ENCODE measurements around the gene TTC39A.

The TTC39A gene

DNA sequence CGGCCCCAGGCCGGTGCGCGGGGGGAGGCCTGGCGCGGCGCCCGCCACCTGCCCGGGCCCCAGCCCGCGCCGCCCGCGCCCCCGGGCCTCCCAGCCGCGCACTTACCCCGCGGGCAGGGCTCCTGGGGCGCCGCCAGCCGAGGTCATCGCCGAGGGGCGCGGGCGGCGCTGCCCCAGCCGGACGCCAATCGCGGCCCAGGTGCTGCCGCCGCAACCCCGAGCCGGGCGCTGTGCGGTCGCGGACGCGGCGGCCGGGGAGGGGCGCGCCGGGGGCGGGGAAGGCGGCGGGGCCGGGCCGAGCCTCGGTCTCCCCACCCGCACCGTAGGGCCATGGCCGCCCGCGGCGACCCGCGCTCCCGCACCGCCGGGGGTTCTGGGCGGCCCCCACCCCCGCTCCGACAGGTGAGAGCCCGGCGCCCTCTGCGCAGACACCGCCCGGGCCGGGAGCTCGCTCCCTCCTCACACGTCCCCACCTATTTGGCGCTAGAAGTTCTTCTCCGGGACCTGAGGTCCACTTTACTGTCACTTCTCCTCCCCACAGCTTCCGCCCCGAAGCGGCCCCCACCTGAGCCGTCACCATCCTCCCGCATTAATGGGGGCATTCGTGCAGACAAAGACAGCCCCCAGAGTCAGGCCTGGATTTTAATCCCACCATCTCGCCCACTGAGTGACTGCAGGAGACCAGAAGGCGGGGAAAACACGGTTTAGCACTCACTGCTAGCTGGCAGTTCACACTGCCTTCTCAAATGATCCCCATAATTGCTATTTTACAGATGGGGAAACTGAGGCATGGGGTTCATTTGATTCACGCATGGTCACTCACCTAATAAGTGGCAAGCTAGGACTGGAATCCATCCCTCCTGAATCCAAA is at the start of gene TTC39A:
TTC39A (minus strand) TSS at position 232 of the 871 bp plus-strand sequence; CDS start at position 147, 85 bp downstream.
- DNase-seq (ENCODE audit: low read depth), result no peak

DNA sequence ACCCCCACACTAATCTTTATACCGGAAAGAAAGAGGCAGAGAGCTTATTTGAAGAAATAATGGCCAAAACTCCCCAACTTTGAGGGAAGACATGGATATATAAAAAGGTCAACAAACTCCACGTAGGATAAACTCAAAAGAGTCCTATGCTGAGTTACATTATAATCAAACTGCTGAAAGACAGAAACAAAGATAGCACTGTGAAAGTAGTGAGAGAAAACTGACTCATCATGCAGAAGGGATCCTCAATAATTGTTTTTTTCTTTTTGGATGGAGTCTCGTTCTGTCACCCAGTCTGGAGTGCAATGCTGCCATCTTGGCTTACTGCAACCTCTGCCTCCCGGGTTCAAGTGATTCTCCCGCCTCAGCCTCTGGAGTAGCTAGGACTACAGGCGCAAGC is 48.5 kb upstream of the TTC39A start:
- no peak for DNase-seq (ENCODE audit: low read depth)

DNA sequence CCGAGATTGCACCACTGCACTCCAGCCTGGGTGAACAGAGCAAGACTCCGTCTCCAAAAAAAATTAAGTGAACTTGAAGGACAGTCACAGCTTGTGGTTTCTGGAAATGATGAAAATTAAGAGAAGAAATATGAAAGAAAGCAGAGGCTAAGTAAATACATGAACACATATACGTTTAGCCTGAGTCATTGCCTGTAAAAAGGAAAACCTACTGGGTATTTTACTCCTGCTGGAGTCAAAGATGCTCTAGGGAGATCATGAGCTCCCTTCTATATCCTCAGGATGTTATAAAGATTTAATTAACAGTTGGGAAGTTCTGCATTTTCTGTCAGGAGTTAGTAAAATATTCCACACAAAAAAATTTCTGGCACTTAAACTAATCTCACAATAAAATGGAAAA is 43.5 kb upstream of the TTC39A start:
- no peak for DNase-seq (ENCODE audit: low read depth)

DNA sequence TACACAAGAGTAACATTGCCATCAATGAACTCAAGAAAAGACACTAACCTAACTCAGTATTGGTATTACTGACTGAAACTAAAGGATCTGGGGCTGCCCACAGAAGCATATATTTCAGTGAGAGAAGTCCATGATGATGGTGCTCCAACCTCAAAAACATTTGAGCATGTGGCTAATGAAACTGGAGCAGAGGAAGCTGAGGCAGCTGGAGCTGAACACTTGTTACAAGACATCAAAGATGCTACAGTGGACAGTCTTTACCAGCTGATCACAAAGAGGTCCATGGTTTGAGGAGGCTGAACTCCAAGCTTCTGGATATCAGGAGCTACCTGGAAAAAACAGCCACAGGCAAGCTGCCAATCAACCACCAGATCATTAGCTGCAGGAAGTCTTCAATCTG is 42.2 kb upstream of the TTC39A start:
- DNase-seq (ENCODE audit: low read depth), result no peak

DNA sequence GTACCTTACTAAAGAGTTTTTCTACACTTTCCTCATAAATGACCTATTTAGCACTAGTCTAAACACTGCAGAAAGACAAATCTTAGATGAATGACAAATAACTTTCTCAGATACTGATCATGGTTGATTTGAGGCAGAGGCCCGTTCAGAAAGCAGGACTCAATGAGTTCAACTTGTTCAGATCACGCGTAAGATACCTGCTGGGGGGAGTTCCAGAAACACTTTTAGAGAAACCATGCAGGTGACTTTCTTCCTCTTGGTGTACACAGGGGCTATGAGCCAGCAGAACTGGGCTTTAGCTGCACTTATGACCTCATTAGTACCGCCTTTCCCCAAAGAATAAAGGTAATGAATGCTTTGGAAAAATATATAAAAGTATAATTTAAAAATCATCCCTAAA is 38.8 kb upstream of the TTC39A start:
- no peak for DNase-seq (ENCODE audit: low read depth)

DNA sequence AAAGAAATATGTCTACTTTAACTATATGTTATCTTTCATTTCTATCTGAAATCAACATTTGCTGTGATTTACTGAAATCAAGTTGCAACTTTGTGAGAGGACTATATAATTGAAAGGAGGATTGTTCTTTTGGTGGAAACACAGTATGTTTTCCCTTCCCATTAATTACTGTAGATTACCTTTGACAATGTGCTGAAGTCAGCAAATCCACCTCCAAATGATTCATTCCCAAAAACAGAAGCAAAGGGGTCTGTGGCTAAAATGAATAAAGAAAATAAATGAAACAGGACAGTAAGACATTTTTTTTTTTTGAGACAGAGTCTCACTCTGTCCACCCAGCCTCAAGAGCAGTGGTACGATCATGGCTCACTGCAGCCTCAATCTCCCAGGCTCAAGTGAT is 35.4 kb upstream of the TTC39A start:
- DNase-seq (ENCODE audit: low read depth), result no peak

DNA sequence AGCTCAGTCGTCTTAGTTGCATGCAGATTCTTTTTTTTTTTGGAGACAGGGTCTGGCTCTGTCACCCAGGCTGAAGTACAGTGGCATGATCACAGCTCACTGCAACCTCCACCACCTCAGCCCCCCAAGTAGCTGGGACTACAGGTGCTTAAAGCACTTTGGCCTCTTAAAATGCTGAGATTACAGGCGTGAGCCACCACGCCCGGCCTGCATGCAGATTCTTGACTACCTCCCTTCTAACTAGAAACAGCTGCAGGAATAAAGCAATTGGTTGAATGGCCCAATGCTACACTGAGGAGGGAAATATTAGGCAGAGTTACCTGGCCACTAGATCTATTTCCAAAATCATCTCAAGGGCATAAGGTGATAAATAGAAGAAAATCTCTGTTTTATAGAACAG is 29.5 kb upstream of the TTC39A start:
- no peak for DNase-seq (ENCODE audit: low read depth)

DNA sequence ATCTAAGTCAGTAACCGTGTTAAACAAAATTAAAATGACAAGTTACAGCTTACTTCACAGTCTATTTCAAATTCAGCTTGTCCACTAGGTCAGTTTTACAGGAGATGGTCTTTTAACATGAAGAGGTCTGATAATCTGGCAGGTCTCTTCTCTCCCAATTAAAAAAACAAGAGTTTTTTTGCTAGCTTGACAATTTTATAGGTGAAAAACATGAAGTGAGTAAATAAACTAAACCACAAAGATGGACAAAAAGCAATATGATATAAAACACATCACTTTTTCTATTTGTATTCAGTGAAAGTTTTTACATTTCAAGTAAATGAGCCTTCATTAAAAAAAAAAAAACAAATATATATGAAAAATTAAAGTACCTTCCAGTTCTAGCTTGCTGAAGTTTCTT is 25.0 kb upstream of the TTC39A start:
- no peak for DNase-seq (ENCODE audit: low read depth)

DNA sequence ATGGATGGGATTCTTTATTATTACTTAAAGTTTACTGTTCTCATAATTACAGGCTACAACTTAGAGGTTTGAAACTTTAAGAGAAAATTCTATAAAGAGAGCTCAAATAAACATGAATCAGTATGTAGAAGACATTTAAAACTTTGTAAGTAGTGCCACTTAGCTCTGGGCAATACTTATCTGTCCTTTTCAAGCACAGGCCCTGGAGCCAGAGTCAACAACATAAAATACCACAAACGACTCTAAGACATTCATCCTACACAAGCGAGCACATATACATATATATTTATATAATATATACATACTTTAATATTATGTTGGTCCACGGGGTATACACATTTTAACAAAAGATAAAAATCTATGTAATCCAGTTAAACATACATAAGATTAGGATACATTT is 24.1 kb upstream of the TTC39A start:
- DNase-seq (ENCODE audit: low read depth), result no peak

DNA sequence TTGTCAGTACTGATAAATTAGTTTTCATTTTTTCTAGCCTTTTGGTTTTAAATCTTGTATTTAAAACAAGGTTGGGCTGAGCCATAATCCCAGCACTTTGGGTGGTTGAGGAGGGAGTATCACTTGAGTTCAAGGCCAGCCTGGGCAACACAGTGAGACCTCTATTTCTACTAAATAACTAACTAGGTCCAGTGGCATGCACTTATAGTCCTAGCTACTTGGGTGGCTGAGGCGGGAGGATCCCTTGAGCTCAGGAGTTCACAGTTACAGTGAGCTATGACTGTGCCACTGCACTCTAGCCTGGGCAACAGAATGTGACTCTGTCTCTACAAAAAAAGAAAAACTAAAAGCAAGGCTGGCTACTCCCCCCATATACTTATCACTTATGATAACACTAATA is 21.5 kb upstream of the TTC39A start:
- DNase-seq (ENCODE audit: low read depth), result no peak

DNA sequence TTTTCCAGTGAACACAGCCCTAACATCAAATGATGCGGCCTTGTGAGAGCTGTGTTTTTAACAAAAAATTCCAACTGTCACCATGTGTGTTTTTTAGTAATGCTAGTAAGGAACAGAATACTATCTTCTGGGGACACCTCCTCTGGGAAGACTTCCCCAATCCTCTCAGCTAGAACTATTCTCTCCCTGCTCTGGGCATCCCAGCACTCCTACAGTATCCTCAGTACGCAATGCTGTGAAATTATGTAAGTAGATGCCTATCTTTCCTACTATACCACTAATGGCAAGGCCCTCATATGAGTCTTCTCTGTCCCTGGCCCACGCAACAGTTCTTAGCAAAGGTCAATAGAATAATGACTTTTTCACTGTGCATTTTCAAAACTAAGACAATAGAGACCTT is 19.5 kb upstream of the TTC39A start:
- no peak for DNase-seq (ENCODE audit: low read depth)

DNA sequence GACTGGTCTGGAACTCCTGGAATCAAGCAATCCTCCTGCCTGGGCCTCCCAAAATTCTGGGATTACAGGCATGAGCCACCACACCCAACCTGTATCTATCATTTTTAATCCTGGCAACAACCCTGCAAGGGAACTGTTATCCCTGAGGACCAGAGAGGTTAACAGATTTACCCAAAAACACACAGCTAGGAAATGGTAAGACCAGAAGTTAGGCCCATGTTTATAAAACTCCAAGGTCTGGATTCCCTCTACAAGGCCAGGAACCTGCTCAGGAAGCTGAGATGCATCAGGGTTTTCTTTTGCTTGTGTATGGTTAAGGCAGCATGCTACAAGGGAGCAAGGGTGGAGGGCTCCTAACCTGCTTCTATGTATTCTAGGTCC is 17.8 kb upstream of the TTC39A start:
- no peak for DNase-seq (ENCODE audit: low read depth)

DNA sequence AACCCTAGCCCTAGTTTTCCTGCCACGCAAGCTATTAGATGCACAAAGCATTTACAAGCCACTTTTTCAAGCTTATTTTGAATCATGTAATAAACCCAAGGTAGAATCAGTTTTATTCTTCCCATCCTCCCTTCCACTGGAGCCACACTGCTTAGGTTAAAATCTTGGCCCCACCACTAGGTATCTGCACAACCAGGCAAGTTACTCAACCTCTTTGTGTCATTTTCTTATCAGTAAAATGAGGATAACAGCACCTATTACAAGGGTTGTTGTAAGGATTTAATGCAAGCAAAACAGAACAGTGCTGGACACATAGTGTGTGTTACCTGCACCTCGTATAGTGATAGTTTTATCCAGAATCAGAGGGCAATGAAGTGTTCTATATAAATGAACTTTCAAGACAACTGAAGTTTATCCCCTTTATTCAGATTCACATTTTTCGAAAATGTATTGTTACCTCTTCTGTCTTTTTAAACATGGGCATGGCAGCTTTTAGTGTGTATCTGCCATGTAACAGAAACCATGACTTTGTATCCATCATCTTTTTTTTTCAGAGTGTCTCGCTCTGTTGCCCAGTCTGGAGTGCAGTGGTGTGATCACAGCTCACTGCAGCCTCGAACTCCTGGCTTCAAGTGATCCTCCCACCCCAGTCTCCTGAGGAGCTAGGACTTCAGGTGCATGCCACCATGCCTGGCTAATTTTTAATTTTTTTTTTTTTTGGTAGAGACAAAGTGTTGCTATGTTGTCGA is 17.2 kb upstream of the TTC39A start:
- DNase-seq (ENCODE audit: low read depth), result no peak

DNA sequence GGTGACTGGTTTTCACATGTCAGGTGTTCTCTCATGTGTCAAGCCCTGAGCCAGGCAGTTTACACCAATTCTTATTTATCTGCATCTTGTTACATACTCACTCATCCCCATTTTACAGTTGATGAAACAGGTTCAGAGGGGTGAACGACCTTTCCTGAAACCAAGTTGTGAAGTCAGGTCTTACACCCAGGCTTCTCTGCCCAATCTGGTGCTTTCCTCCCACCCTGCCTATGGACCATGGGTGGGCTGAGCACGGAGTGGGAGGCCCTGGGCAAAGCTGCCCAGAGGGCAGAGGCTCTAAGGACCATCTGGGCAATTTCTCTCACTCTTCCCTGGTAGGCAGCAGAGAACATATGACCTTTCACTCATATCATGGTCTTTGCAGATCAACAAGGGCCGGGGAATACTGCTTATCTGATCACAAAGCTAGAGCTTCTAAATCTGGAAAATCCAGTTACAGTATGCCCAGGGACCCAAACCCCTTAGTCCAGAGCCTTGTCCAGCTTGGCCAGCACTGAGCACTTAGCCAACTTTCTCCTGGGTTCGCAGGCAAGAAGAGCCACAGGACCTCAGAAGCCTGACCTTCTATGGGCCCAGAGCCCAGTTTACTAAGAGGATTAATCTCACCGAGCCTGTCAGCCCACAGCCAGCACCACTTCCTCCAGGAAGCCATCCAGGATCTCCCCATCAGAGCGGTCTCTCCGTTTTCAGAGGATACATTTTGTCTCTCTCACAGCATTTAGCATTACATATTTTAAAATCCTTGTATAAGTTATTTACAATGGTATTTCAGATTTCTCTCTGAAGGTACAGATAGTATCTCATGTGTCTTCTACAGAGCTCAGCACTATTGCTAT is 16.0 kb upstream of the TTC39A start:
- no peak for DNase-seq (ENCODE audit: low read depth)

DNA sequence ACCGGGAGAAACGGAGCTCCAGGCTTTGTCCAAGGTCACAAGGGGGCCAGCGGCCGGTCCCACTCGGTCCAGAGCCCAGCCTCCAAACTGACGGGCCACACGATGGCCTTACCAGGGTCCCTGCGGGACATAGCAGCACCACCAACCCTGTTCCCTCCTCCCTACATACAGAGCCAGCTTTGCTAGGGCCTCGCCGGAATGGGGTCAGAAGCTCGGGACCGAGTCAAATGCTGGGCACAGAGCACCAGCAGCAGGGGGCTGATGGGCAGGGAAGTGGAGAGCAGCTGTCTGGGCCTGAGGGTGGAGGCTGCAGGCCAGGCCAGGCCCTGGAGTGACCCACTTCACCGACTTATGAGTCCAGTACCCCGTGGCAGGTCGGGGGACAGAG is 14.9 kb upstream of the TTC39A start:
- no peak for DNase-seq (ENCODE audit: low read depth)

DNA sequence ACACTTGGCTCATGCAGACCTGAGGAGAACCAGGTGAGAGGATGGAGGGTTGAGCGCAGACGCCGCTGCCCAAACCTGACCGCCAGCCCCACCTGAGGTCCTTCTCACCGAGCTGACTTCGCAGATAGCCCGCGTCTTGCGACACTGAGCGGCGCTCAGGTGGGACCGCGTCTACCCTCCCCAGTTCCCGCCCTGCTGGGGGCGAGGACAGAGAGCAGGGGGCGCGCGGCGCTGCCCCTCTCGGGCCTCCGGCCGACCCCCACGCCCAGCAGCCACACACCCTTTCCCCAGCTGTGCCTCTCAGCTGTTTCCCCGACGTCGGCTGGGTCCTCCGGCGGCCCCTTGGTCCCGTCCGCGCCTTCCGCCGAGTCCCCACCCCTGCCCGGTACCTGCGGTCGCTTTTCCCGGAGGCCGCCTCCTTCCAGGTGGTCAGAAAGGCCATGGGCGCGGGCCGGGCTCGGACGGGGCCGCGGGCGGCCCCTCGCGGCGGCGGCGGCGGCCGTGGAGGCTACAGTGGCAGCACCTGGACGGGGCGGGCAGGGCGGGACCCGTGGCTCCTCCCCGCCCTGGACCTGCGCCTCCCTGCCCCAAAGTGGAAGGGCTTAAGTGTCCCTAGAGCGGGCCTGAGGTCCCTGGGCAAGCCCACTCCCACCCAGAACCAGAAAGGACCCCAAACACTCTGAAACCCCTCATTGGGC is 14.4 kb upstream of the TTC39A start:
- DNase-seq (ENCODE audit: low read depth), result no peak

DNA sequence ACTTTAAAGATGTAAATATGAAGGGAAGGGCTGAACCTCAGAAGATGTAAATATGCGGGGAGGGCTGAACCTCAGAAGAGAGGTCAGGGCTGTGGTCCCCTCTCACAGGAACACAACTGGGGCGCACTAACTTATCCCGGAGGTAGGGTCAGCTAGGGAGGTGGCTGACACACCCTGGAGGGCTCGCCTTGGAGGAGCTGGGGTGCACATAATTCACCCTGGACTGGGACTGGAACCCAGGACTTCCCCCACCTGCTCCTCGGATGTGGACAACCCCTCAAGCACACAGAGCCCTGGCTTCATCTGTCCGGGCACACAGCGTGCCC is 13.9 kb upstream of the TTC39A start:
- DNase-seq (ENCODE audit: low read depth), result no peak

DNA sequence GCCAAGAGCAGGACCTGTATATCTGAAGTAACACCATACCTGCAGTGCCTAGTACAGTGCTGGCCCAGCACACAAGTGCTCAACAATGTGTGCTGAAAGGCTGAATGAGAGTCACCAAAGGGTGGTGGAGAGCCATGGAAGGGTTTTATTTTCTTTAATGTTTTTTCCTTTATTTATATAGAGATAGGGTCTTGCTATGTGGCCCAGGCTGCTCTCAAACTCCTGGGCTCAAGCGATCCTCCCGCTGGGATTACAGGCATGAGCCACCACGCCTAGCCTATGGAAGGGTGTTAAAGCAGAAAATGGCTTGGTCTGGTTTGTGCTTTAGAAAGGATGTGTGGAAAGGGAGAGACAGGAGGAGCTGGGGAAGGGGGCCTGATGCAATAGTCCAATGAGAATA is 13.3 kb upstream of the TTC39A start:
- DNase-seq (ENCODE audit: low read depth), result no peak

DNA sequence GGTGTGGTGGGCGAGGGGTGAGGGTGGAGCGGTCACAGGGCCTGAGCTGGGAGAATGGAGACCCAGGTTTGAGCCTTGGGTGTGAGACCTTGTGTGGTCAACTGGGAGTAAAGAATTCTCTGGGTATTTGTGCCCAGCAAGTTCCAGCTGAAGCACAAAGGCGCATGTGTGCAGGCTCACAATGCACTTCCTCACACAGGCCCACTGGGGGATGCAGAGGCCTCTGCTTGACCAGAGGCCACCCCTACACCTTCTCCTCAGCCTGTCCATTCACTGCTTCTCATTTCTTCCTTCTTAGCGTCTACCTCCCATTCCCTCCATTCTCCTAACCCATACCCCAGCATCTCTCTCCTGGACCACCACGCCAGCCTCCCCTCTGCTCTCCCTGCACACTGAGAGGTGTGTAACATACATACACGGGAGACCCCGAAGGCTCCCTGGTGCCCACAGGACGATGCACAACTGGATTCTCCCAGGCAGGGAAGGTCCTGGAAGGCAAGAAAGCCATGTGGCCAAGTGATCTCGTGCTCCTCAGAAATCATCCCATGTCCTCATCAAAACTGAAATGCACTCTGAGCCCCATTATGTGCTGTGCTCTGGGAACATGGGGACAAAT is 12.3 kb upstream of the TTC39A start:
- no peak for DNase-seq (ENCODE audit: low read depth)

DNA sequence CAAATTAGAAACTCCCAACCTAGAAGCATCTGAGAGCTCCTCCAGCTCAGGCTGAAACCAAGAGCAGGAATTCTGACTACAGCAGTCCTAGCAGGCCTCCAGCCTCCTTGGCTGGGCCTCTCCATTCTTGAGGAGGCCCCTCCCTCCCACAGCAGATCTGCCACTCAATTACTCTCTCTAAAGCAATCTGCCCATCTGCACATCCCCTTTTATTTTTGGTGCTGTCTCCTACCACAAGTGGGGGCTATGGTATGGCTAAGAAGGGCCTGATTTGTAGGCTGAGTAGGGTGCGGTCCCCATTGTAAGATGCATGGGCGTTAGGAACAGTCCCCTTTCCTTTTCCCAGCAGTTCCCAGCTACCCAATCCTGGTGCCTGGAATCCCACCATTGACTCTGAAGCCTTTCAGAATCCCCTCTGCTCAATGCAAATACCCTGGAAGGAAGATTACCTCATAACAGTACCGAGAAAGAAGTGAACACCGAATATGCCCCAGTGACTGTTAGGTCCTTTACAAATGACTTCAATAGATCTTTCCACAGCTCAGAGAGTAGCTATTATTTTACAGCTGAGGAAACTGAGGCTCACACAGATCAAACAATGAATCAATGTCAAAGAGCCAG is 11.6 kb upstream of the TTC39A start:
- DNase-seq (ENCODE audit: low read depth), result no peak

DNA sequence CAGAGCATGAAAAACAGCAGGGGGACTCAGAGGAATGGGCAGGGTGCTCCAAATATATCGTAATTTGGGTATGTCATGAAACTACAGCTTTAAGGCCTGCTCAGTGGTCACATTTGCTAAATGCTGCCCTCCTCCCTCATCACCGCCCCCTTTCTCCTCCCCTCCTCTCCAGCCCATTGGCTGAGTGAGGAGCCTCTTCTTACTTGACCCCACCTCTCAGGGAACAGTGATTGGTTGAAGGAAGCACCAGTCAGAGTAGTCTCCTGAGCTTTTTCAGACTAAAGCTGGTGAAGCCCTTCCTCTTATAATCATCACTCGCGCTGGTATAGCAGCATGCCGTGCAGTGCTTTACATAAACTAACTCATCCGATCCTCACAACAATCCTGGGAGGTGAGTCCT is 10.0 kb upstream of the TTC39A start:
- DNase-seq (ENCODE audit: low read depth), result no peak
